Fibroblast of pulmonary artery (primary cell): ENCODE data around the gene ARHGAP22.

ENCODE experiments used
- DNase-seq: peaks from one replicate; pipeline ENCODE4 v3.0.0-alpha.2; 2010; ENCODE audit warnings: low read depth
- H3K4me3 ChIP-seq: replicated peaks from 2 replicates; pipeline ENCODE4 v1.5.1; 2011; ENCODE audit warnings: low read depth, mild to moderate bottlenecking, control low read depth, low read length, moderate library complexity
- TF ChIP-seq, protein P1 (sequence below): IDR thresholded peaks from 2 replicates; pipeline ENCODE4 v1.5.1; 2011; ENCODE audit warnings: mild to moderate bottlenecking, control low read depth, low read length, inconsistent platforms; ENCODE audit errors: missing control alignments

The ARHGAP22 gene

GRCh38 chr10:48595539-48595932 lies 9.3 kb downstream of the ARHGAP22 start:
- DNase-seq, result no peak
- TF ChIP-seq, protein P1, sequence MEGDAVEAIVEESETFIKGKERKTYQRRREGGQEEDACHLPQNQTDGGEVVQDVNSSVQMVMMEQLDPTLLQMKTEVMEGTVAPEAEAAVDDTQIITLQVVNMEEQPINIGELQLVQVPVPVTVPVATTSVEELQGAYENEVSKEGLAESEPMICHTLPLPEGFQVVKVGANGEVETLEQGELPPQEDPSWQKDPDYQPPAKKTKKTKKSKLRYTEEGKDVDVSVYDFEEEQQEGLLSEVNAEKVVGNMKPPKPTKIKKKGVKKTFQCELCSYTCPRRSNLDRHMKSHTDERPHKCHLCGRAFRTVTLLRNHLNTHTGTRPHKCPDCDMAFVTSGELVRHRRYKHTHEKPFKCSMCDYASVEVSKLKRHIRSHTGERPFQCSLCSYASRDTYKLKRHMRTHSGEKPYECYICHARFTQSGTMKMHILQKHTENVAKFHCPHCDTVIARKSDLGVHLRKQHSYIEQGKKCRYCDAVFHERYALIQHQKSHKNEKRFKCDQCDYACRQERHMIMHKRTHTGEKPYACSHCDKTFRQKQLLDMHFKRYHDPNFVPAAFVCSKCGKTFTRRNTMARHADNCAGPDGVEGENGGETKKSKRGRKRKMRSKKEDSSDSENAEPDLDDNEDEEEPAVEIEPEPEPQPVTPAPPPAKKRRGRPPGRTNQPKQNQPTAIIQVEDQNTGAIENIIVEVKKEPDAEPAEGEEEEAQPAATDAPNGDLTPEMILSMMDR, result no peak
- H3K4me3 ChIP-seq, result no peak overlapping the region

DNA sequence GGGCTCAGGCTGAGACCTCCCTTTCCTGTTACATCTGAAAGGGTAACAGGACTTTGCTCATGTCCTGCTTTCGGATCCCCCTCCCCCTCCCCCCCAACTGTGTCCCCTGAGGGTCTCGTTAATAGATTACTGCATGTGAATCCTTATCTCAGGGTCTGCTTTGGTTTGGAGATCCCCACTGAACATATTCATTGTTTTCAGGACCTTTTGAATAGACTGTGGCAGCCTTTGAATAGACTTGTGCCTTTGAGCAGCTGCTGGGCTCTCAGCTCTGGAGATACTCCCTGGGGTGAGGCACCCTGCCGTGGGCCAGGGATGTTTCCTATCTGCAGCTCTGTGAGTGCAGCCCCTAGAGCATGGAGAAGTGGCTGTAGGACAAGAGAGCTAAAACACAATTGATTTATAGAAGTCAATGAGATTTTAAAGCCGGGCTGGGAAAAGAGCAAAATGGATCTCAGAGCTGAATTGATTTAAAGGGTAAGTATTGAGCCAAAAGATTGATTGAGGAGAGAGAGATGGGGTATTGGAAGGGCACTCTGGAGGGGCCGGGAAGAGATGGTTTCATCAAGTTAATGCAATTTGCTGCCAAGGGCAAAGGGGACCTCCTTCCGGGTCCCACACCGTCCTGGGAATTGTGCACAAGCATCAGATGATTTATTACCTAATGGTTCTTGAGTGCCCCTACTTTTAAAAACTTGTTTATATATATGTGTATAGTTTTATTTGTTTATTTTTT lies 9.9 kb downstream of the ARHGAP22 start:
- H3K4me3 ChIP-seq, result no peak overlapping the region
- DNase-seq, result no peak
- TF ChIP-seq, protein P1, result no peak

DNA sequence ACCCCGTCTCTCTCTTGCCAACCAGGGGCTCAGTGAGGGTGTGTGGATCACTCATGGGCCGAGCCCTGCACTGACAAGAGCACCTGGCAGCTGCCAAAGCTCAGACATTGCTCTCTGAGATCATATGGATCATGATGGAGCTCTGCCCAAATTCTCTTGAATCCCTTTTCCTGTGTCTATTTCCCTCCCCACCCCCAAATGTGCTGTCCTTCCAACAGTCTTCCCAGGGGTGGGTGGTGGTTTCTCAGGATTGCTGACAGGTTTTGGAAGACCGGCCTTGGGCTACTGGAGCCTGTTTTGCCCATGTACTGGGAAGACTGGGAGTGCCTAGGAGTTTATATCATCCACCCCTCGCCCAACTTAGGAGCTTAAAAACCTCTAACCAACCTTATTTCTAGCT lies 10.5 kb downstream of the ARHGAP22 start:
- DNase-seq, result no peak

DNA sequence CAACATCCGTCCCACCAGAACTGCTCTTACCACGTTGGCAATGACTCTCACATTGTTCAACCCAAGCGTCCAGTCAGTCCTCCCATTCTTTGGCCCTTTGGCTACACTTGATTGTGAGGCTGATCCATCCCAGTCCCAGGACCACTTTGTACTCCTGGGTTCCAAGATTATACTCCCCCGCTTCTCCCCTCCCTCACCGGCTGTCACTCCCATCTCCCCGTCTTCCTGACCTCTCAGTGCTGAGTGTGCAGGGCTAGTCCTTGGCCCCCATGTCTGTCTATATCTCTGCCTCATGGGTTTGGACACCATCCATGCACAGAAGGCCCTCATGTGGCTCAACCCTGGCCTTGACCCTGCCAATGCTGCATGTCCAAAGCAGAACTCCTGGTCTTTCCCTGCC lies 12.5 kb downstream of the ARHGAP22 start:
- TF ChIP-seq, protein P1, result no peak
- H3K4me3 ChIP-seq, result no peak overlapping the region
- no peak for DNase-seq

More for the DNA sequence above, 10.5 kb downstream of the ARHGAP22 start:
- TF ChIP-seq, protein P1, result no peak
- H3K4me3 ChIP-seq, result no peak overlapping the region

DNA sequence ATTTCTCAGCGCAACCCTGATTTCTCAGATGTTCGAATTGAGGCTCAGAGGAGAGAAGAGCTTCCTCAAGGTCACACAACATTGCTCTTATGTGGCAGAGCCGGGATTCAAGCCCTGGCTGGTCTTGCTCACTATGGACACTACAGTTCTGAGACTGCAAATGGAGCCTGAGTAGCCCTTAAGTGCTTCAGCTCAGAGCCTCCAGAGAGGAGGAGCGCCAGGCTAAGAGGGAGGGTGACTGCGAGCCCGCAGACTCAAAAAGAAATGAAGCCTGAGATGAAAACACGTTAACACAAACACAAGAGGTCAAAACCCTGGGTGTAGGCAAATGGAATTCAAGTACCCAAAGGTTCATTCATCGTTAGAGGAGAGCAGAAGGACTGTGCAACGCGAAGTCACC lies 13.9 kb downstream of the ARHGAP22 start:
- TF ChIP-seq, protein P1, result no peak
- no peak overlapping the region for H3K4me3 ChIP-seq
- DNase-seq, result no peak

DNA sequence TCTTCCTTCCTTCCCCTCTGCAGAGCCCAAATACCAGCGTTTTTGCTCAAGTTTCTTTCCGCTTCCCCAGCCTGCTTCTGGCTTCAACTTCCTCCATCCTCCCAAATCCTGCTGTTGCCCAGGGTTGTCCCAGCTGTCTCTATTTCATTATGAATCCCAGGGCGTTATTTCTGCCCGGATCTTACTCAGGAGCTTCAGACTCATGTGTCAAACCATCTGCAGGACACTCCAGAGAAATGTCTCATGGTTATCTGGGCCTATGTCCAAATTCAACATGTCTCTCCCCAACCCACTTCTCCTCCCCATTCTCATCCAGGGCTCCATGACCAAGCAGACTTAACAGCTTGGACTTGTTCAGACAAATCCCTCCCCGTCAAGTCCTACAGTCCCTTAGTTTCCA lies 15.6 kb downstream of the ARHGAP22 start:
- peak; percentile 89 for DNase-seq
- TF ChIP-seq, protein P1, result no peak
- no peak overlapping the region for H3K4me3 ChIP-seq

GRCh38 chr10:48587819-48588218 lies 17.1 kb downstream of the ARHGAP22 start:
- no peak overlapping the region for H3K4me3 ChIP-seq

More at GRCh38 chr10:48587819-48588218, 17.1 kb downstream of the ARHGAP22 start:
- TF ChIP-seq, protein P1, result no peak
- DNase-seq, result no peak
